Measurements from ENCODE around the gene TTC28.
"Not testable (repeated sequence)": the region's sequence is repeated elsewhere in the genome, so short reads cannot be mapped to it uniquely, and the experiment has no call there.

TTC28 gene

GRCh38 chr22:28674121-28674563, 5.5 kb downstream of the TTC28 start:
- DNase-seq: no peak

GRCh38 chr22:28670756-28671155, 8.9 kb downstream of the TTC28 start:
- DNase-seq: no peak

GRCh38 chr22:28670161-28670560, 9.5 kb downstream of the TTC28 start:
- DNase-seq: no peak

GRCh38 chr22:28669387-28669786, 10.3 kb downstream of the TTC28 start:
- no peak for DNase-seq

DNA sequence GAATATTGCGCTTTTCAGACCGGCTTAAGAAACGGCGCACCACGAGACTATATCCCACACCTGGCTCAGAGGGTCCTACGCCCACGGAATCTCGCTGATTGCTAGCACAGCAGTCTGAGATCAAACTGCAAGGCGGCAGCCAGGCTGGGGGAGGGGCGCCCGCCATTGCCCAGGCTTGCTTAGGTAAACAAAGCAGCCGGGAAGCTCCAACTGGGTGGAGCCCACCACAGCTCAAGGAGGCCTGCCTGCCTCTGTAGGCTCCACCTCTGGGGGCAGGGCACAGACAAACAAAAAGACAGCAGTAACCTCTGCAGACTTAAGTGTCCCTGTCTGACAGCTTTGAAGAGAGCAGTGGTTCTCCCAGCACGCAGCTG, 16.1 kb downstream of the TTC28 start:
- not testable (repeated sequence) for DNase-seq

GRCh38 chr22:28658448-28658847, 21.2 kb downstream of the TTC28 start:
- DNase-seq: no peak

DNA sequence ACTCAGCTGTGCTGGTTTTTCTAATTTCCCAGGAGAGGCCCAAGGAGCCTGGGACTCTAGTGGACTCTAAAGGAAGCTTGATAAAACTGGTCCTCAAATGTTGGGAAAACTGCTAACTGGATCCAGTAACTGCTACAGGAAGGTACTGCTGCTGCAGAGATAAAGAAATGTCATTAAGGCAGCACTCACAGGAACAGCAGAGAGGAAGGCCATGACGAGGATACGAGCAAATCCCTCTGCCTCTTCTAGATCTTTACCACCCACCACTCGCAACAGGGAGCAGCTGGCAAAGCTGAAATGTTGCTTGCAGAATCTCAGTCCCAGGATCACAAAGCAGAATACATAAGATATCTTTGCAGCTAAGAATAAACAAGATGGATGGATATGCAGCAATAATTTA, 23.5 kb downstream of the TTC28 start:
- DNase-seq: no peak

DNA sequence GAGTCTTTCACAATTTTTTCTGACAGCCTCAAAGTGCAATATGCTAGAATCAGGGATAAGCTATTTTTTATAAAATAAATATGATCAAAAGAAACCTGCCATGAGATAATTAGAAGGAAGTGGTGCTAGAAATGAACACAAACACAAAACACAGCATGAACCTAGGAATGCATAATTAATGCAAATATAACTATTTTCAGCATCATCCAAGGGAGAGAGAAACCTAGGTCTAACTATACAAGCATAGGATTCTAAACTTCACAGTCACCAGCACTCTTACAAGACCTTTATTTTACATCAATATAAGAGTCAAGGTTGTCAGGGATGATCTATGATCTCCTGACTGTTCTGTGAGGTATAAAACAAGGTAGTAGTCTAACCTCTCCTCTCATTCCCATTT, 29.2 kb downstream of the TTC28 start:
- DNase-seq: no peak

DNA sequence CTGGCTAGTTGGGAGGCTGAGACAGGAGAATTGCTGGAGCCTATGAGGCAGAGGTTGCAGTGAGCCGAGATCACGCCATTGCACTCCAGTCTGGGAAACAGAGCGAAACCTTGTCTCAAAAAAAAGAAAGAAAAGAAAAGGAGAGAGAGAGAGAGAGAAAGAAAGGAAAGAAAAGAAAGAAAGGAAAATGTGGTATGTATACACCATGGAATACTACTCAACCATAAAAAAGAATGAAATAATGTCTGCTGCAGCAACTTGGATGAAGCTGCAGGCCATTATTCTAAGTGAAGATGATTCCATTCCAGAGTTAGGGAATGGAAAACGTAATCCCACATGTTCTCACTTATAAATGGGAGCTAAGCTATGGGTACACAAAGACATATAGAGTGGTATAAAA, 30.8 kb downstream of the TTC28 start:
- DNase-seq: no peak

GRCh38 chr22:28647216-28647615, 32.4 kb downstream of the TTC28 start:
- DNase-seq: no peak

DNA sequence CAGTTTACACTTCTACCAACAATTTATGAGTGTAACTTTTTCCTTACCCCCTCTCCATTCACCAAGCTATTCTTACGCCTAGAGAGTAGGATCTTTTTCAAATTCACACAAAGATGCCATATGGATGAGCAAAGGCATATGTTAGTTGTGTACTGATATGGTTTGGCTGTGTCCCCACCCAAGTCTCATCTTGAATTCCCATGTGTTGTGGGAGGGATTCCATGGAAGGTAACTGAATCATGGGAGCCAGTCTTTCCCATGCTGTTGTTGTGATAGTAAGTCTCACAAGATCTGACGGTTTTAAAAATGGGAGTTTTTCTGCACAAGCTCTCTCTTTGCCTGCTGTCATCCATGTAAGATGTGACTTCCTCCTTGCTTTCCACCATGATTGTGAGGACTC, 40.3 kb downstream of the TTC28 start:
- DNase-seq: no peak

DNA sequence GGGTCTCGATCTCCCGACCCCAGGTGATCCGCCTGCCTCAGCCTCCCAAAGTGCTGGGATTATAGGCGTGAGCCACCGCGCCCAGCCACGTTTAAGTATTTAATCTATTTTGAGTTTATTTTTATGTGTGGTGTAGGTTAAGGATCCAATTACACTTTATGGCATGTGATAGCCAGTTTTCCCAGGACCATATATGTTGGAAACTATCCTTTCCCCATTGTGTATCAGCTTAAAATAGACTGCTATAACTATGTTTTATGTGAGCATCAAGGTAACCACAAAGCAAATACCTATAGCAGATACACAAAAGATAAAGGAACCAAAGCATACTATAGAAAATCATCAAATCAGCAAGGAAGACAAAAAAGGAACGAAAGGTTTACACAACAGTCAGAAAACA, 42.4 kb downstream of the TTC28 start:
- no peak for DNase-seq

DNA sequence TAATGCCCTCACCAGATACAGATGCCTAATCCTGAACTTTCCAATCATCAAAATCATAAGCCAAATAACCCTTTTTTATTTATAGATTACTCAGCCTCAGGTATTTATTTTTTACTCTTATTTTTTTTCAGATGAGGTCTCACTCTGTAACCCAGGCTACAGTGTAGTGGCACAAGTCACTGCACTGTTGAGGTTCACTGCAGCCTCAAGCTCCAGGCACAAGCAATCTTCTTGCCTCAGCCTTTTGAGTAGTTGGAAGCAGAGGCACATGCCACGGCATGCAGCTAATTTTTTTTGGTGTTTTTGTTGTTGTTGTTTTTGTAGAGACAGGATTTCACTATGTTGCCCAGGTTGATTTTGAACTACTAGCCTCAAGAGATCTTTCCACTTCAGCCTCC, 49.5 kb downstream of the TTC28 start:
- DNase-seq: no peak

- DNase-seq: no peak
Observed at GRCh38 chr22:28629420-28630176, 50.0 kb downstream of the TTC28 start.

DNA sequence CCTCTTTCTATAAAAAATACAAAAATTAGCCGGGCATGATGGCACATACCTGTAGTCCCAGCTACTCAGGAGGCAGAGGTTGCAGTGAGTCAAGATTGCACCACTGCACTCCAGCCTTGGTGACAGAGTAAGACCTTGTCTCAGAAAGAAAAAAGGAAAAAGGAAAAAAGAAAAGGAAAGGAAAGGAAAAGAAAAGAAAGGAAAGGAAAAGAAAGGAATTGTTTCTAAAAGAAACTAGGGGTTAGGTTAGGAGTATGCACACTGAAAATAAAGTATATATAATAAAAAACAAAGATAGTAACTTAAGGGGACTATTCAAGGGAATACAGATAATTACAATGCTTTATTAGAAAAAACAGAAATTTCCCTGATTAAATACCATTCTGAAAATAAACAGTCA, 50.9 kb downstream of the TTC28 start:
- no peak for DNase-seq

GRCh38 chr22:28627791-28628190, 51.8 kb downstream of the TTC28 start:
- no peak for DNase-seq

DNA sequence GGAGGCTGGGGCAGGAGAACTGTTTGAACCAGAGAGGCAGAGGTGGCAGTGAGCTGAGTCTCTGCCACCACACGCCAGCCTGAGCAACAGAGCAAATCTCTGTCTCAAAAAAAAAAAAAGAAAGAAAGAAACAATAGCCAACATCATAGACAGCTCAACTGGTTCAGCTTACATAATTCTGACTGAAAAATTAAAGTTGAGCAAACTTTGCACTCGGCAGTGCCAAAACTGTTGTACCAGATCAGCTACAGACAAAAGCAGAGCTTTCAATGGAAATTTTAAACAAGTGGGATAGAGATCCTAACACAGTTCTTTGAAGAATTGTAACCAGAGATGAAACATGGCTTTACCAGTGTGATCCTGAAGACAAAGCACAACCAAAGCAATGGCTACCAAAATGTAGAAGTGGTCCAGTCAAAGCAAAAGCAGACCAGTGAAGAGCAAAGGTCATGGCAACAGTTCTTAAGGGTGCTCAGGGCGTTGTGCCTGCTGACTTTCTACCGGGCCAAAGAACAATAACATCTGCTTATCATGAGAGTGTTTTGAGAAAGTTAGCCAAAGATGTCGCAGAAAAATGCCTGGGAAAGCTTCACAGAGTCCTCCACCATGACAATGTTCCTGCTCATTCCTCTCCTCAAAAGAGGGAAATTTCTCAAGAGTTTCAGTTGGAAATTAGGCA, 59.3 kb downstream of the TTC28 start:
- DNase-seq: no peak

DNA sequence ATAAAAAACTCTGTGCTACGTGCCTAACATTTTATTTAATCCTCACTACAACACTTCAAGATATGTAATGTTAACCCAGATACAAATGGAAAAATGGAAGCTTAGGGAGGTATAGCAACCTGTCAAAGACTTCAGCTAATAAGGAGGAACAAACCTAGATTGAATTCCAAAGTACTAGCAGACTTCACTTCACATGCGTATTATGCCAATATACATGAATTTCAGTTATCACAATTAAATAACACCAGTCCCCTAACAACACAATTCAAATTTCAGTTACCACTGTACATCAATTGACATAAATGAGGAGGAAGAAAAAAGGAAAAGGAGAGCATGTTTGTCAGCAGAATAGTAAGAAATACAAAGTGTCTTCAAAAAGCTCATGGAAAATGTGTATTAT, 60.4 kb downstream of the TTC28 start:
- no peak for DNase-seq

- not testable (repeated sequence) for DNase-seq
Observed at GRCh38 chr22:28615423-28615822, 64.2 kb downstream of the TTC28 start.

DNA sequence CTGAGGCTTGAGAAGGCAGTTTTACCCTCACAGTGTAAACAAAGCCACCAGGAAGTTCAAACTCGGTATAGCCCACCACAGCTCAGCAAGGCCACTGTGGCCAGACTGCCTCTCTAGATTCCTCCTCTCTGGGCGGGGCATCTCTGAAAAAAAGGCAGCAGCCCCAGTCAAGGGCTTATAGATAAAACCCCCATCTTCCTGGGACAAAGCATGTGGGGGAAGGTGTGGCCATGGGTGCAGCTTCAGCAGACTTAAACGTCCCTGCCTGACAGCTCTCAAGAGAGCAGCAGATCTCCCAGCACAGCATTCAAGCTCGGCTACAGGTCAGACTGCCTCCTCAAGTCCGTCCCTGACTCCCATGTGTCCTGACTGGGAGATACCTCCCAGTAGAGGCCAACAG, 69.7 kb downstream of the TTC28 start:
- DNase-seq: no peak

DNA sequence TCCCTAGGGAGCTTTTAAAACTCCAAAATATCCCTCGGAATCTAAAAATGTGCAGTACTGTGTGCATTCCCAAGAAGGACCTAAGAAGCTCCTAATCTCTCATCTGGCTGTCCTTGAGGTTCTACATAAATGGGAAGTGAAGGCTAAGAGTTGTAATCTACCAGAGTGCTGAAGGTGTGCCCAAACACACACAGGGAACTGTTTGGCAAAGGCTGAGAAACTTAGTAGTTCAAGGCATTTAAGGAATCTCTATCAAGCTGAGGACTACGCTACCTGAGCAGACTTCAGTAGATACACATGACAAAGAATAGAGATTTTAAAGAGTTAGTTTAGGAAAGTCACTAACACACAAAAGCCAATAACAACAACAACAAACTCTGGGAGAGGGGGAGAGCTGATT, 71.1 kb downstream of the TTC28 start:
- no peak for DNase-seq

GRCh38 chr22:28607795-28608194, 71.8 kb downstream of the TTC28 start:
- no peak for DNase-seq

DNA sequence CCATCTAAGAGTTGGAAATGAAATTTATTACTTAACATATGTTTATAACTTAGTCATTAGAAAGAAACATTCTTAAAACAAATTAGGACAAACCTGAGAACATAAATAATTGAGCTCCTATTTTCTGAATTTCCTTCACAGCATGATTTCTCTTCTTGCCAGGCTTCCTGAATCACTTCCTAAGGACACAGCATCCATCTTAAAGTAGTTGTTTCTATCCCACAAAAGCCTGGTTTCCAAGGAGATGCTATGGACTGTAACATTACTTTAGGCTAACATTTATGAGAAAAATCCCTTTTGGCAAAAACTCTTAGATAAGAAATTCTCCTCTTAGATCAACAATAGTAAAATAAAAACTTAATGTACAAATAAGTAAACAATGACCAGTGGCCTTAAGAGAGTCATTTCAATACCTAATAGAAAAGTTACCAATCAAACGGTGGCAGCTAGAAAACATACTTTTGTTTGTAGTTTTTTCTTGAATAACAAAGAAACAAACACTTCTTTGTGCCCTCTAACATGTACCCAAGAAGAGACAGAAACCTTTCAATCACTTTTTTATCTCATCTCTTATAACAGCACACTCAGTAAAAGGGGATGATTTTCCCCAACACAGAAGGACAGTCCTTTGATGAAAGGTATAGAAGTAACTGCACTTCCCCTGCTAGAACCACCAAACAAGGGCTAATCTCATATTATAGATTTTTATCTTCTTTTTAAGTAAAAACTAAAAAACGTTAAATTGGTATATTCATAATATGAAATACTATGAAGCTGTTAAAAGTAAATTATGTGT, 74.5 kb downstream of the TTC28 start:
- DNase-seq: no peak

GRCh38 chr22:28601915-28602314, 77.7 kb downstream of the TTC28 start:
- DNase-seq: no peak
